Stimulated activated memory B cell treated with anti-CD40 and anti-IgM and Interleukin-4, amounts not matched to agents 10 μg/mL and 1 μg/mL and 100 μg/mL, for 72 hours (primary cell): ENCODE data around the gene PARP14.

Source experiments
- ATAC-seq: fragments of 150-1000 bp; cut with Tn5 transposase; 2 replicates; pipeline ENCODE4 v1.10.0; 2021
- H3K27ac Mint-ChIP-seq: one replicate; pipeline ENCODE4 v1.8.0; 2022; ENCODE audit warnings: mild to moderate bottlenecking, mixed read lengths
- H3K27me3 Mint-ChIP-seq: one replicate; pipeline ENCODE4 v1.8.0; 2022; ENCODE audit warnings: mixed read lengths
- H3K36me3 Mint-ChIP-seq: one replicate; pipeline ENCODE4 v1.8.0; 2022; ENCODE audit warnings: mixed read lengths
- H3K4me1 Mint-ChIP-seq: one replicate; pipeline ENCODE4 v1.8.0; 2022; ENCODE audit warnings: mixed read lengths
- H3K4me3 Mint-ChIP-seq: one replicate; pipeline ENCODE4 v1.8.0; 2022; ENCODE audit warnings: mild to moderate bottlenecking, moderate library complexity, mixed read lengths
- H3K9me3 Mint-ChIP-seq: one replicate; pipeline ENCODE4 v1.8.0; 2022; ENCODE audit warnings: mixed read lengths

Gene PARP14

DNA sequence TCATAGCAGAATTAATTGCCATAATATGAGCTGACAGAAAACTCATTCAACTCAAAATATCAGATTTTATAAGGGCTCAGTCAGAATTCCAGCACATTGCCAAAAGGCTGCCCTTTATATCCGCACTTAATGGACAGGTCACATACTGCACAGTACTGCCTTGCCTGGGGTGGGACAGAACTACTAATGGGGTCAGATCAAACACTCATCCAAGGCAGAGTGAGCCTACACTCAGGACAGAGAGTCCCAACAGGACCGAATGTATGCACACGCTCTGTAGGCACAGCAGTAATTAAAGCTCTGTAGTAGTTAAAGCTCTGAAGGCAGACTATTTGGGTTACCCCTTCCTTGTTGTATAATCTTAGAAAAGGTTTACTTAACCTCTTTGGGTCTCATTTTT lies 85.8 kb downstream of the PARP14 start:
- H3K9me3 Mint-ChIP-seq, result no peaks in the 10 kb centered on the region

GRCh38 chr3:122767540-122768372 lies 87.1 kb downstream of the PARP14 start:
- Mint-ChIP-seq H3K27ac (peak overlapping the region; percentile 17), H3K4me1 (peaks cover 4% of the 10 kb centered on the region), H3K36me3 (peaks cover 33% of the 10 kb centered on the region), H3K4me3 (no peak overlapping the region), H3K9me3 (no peaks in the 10 kb centered on the region), H3K27me3 (no peaks in the 10 kb centered on the region)
- ATAC-seq, result no peak

More for the DNA sequence above, 85.8 kb downstream of the PARP14 start:
- no peak overlapping the region for H3K27ac Mint-ChIP-seq
- peaks cover 43% of the 10 kb centered on the region for H3K36me3 Mint-ChIP-seq
- no peaks in the 10 kb centered on the region for H3K27me3 Mint-ChIP-seq
- ATAC-seq, result no peak
- no peak overlapping the region for H3K4me3 Mint-ChIP-seq
- H3K4me1 Mint-ChIP-seq, result peaks cover 12% of the 10 kb centered on the region

- no peak overlapping the region for H3K4me3 Mint-ChIP-seq
Measured at GRCh38 chr3:122770521-122771202, 90.0 kb downstream of the PARP14 start.

GRCh38 chr3:122772827-122773226 lies 92.2 kb downstream of the PARP14 start:
- Mint-ChIP-seq H3K4me3 (no peak overlapping the region), H3K4me1 (peaks cover 10% of the 10 kb centered on the region), H3K27me3 (no peaks in the 10 kb centered on the region), H3K36me3 (peaks cover 20% of the 10 kb centered on the region), H3K9me3 (no peaks in the 10 kb centered on the region), H3K27ac (no peak overlapping the region)
- ATAC-seq, result no peak

More at GRCh38 chr3:122770521-122771202, 90.0 kb downstream of the PARP14 start:
- no peak for ATAC-seq
- Mint-ChIP-seq H3K9me3 (no peaks in the 10 kb centered on the region), H3K4me1 (peaks cover 10% of the 10 kb centered on the region), H3K27ac (no peak overlapping the region), H3K36me3 (peaks cover 24% of the 10 kb centered on the region), H3K27me3 (no peaks in the 10 kb centered on the region)

GRCh38 chr3:122773944-122774509 lies 93.4 kb downstream of the PARP14 start:
- peaks cover 12% of the 10 kb centered on the region for H3K36me3 Mint-ChIP-seq
- H3K4me3 Mint-ChIP-seq, result peak overlapping the region; percentile 4
- H3K27me3 Mint-ChIP-seq, result no peaks in the 10 kb centered on the region
- peak; percentile 69 for ATAC-seq
- no peaks in the 10 kb centered on the region for H3K9me3 Mint-ChIP-seq
- peak overlapping the region; percentile 70 for H3K27ac Mint-ChIP-seq
- H3K4me1 Mint-ChIP-seq, result peaks cover 10% of the 10 kb centered on the region

DNA sequence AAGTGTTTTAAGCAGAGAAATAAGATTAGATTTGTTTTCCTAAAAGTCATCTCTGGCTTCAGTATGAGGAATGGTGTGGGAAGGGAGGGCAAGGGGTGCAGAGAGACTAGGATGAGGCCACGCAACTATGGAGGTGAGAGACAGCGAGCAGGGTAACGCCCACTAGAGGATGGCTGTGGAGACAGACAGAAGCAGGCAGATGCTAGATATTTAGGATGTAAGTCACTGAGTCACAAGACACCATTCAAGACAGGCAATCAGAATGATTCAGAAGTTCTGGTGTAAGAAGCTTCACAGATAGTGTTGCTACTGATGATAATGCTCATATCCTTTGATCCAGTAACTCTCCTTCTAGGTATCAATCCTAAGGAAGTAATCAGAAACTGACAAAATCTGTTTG lies 93.9 kb downstream of the PARP14 start:
- ATAC-seq, result peak; percentile 20
- Mint-ChIP-seq H3K4me3 (no peak overlapping the region), H3K36me3 (peaks cover 12% of the 10 kb centered on the region), H3K27me3 (no peaks in the 10 kb centered on the region), H3K4me1 (peaks cover 10% of the 10 kb centered on the region), H3K9me3 (no peaks in the 10 kb centered on the region), H3K27ac (peak overlapping the region; percentile 70)

GRCh38 chr3:122776675-122777468 lies 96.2 kb downstream of the PARP14 start:
- Mint-ChIP-seq H3K27ac (no peak overlapping the region), H3K9me3 (no peaks in the 10 kb centered on the region), H3K4me1 (peaks cover 10% of the 10 kb centered on the region), H3K4me3 (no peak overlapping the region), H3K27me3 (no peaks in the 10 kb centered on the region), H3K36me3 (peaks cover 17% of the 10 kb centered on the region)
- ATAC-seq, result no peak

DNA sequence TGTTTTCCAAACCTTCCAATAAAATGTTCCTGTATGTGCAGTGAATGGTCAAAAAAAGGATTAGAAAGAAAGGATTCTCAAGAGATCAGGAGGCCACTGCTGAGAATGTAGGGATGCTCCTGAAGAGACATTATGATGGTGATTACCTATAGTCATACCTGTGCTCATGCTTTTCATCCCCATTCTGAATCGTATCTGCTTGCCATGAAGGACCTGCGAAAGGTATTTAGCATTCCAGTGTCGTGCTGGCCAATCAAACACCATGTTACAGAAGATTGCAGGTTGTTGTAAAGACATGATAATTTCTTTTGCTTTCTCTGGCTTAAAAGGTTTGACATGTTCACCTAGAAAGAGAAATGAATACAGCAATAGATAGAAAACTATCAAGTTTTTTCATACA lies 96.9 kb downstream of the PARP14 start:
- Mint-ChIP-seq H3K9me3 (no peaks in the 10 kb centered on the region), H3K27ac (no peak overlapping the region), H3K27me3 (no peaks in the 10 kb centered on the region), H3K4me1 (peaks cover 10% of the 10 kb centered on the region), H3K4me3 (no peak overlapping the region), H3K36me3 (peaks cover 17% of the 10 kb centered on the region)
- ATAC-seq, result no peak
